ENCODE data around the gene DDX52.
"Not testable (repeated sequence)": the region's sequence is repeated elsewhere in the genome, so short reads cannot be mapped to it uniquely, and the experiment has no call there.

DNA sequence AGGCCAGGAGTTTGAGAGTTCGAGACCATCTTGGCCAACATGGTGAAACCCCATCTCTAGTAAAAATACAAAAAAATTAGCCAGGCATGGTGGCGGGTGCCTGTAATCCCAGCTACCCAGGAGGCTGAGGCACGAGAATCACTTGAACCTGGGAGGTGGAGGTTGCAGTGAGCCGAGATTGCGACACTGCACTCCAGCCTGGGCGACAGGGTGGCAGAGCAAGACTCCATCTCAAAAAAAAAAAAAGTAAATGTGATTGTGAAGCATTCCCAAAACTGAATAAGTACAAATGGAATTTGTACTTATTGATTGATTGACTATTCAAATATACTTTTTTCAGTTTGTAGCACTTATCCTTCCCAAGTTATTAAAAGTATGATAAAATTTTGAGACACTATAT lies 26.8 kb downstream of the DDX52 start:
- TF ChIP-seq CTCF (IDR thresholded peaks at IDR 0.05; ENCODE audit: low read depth, low read length); POLR2A (IDR thresholded peaks at IDR 0.05; ENCODE audit: extremely low read depth, insufficient read length); MAX (IDR thresholded peaks at IDR 0.05; ENCODE audit: low read depth, low read length): not testable (repeated sequence)
